Measurements from ENCODE around the gene PAX2. TPM values are rescaled to one million over a fixed set of nuclear protein-coding genes. Genes with fewer than 3 reads are reported as not detected.

Gene PAX2
- total RNA-seq, 1 experiment from 2014 or later, result not detected

GRCh38 chr10:100807241-100807951, 62.0 kb downstream of the PAX2 start:
- Histone ChIP-seq H3K14ac (ENCODE audit: insufficient read depth, low read length) (no peak overlapping the region; the same call in 1 of the 2 replicates), H2AFZ (ENCODE audit: low read length) (no peak overlapping the region), H4K8ac (replicated peaks; ENCODE audit: insufficient read length, low read depth, low read length) (no peak overlapping the region), H2AK5ac (ENCODE audit: insufficient read length, low read length) (no peak overlapping the region), H4K91ac (ENCODE audit: insufficient read length, low read depth, low read length) (no peak overlapping the region), H3K23me2 (ENCODE audit: insufficient read length, low read depth, low read length, poor library complexity, severe bottlenecking) (no peaks in the 10 kb centered on the region), H3K27ac (ENCODE audit: insufficient read length, low read depth, low read length) (no peak overlapping the region), H3T11ph (ENCODE audit: low read length) (no peak overlapping the region), H3K56ac (ENCODE audit: insufficient read length, low read depth, low read length) (no peak overlapping the region), H3K79me1 (ENCODE audit: insufficient read depth, low read depth, low read length, poor library complexity, severe bottlenecking) (no peaks in the 10 kb centered on the region), H4K20me1 (ENCODE audit: control insufficient read depth, insufficient read depth, insufficient read length) (no peaks in the 10 kb centered on the region), H3K79me2 (ENCODE audit: insufficient read depth, low read length) (no peaks in the 10 kb centered on the region), H2BK20ac (ENCODE audit: low read depth, low read length, poor library complexity, severe bottlenecking) (no peak overlapping the region), H2BK5ac (ENCODE audit: insufficient read length, low read length) (no peak overlapping the region), H3K27me3 (ENCODE audit: insufficient read depth, low read length) (no peaks in the 10 kb centered on the region; the same call in 1 of the 2 replicates), H3K4me2 (ENCODE audit: insufficient read depth, insufficient read length, low read length) (no peak overlapping the region), H3K23ac (ENCODE audit: insufficient read length, low read depth, low read length) (no peak overlapping the region), H3K9ac (ENCODE audit: extremely low read depth, insufficient read length, low read length) (no peak overlapping the region), H4K5ac (ENCODE audit: insufficient read length, low read depth, low read length) (no peak overlapping the region), H2BK12ac (ENCODE audit: insufficient read length, low read depth, low read length) (no peak overlapping the region), H2BK15ac (ENCODE audit: low read depth, low read length) (no peak overlapping the region), H3K4ac (ENCODE audit: low read depth, low read length) (no peak overlapping the region), H3K4me1 (ENCODE audit: insufficient read depth, low read length) (peaks cover 6% of the 10 kb centered on the region; the same call in 1 of the 2 replicates), H3K9me3 (ENCODE audit: control insufficient read depth, low read depth, low read length) (no peaks in the 10 kb centered on the region), H3K18ac (ENCODE audit: insufficient read length, low read depth, low read length) (no peak overlapping the region), H2BK120ac (ENCODE audit: low read depth, low read length, poor library complexity, severe bottlenecking) (no peak overlapping the region)
- WGBS (ENCODE audit: extremely low coverage, insufficient read length, low lambda C conversion rate), result no CpG with 5 or more reads among the region's 20 CpGs
- no peaks in the 10 kb centered on the region for H3K36me3 Mint-ChIP-seq (ENCODE audit: insufficient read depth in 1 of 3, low read depth in 3 of 3)
- no peak overlapping the region; a peak in 1 of 7 replicates for H3K27ac Mint-ChIP-seq
- DNase-seq, result no peak
- peaks cover 86% of the 10 kb centered on the region for H3K27me3 Mint-ChIP-seq (ENCODE audit: low read depth)
- no peak for TF ChIP-seq CTCF (conservative IDR thresholded peaks at IDR 0.05)
- no peak overlapping the region for H3K4me3 Mint-ChIP-seq
- H3K4me1 Mint-ChIP-seq, result peaks cover 15 to 25% of the 10 kb centered on the region in 2 experiments
- H3K9me3 Mint-ChIP-seq, result no peaks in the 10 kb centered on the region; a peak in 1 of 5 replicates
